CD4-positive, alpha-beta T cell treated with Interleukin-12 subunit alpha and Interleukin-12 subunit beta, for 1 hour (primary cell): ENCODE results near the gene SCNN1B.

ENCODE experiments used
- DNase-seq: peaks from one replicate; pipeline ENCODE4 v3.0.0-alpha.2; 2020

The SCNN1B gene

DNA sequence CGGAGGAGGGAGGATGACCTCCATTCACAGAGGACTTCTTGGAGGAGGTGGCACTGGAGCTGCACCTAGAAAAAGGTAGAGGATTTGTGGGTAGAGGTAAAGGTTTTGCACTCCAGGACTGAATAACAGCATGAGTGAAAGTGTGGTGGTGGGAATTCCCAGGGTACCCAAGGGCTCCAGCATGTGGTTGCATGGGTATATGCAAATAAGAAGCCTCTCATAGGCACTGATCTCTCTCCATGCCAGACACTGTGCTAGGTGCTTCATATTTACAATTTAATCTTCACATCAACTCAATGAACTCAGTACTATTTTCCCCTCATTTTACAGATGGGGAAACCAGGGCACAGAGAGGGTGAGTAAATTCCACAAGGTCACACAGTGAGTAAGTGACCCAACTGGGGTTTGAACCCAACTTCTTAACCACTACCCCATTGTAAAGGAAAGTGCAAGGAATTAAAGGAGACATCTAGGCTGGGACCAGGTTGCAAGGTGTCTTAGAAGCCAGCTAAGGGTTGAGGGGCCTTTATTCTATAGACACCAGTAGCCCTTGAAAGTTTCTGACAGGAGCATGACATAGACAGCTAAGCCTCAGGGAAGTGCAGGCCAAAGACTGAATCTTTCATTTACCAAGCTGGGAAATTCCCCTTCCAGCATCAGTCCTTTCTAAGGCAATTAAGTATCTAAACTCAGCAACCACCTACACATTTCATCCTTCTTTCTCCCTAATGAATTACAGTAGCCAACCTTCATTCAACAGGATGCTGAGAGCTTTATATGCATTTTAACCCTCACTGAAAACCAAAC, 21.3 kb downstream of the SCNN1B start:
- no peak for DNase-seq

DNA sequence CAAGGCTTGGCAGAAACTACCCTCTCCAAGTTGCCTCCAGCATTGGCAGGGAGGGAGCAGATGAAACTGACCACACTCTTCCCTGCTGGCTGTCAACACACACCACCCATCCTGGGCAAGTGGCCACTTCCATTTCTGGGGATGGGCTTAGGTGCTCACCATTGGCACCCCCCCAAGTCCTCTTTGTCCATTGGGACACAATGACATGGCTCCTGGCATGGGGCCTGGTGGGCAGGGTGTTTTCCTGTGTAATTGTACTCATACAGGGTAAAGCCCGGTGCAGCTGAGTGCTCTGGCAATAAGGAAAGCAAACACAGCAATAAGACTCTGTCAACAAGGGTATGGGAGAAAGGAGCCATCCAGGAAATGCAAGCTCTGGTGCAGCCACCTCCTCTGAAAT, 22.6 kb downstream of the SCNN1B start:
- no peak for DNase-seq

DNA sequence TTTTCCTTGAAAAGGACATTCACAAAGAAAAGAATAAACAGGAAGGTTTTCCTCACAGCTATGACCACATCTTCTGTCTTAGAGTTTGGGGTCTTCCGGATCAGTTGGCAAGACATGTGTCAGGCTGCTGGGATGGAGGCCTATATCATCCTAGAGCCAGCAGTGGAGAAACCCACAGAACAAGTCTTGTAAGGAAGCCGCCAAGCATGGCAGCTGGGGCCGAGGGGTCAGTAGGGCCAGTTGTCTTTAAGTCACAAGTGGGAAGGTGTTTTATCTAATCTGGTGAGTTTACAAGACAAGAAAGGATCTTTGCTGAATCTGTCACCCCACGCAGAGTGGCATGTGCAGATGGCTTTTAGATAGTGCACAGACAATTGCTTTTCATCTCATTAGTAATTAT, 25.7 kb downstream of the SCNN1B start:
- DNase-seq: no peak

DNA sequence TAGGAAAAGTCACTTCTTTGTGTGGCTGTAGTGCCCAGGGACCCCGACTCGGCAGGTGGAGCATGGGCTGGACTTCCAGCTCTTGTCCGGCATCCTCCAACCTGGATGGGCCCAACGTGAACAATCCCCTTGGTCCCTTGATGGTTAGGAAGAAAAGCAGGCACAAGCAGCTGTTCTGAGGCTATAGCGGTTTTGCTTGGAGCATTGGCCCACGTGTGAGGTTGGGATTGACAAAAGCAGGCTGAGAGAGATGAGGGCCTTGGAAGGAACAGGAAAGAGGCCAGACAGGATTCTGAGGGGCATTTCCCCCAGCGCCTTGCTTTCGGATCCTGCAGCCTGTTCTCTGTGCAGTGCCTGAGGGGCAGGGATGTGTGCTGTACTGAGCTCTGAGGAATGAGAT, 28.1 kb downstream of the SCNN1B start:
- no peak for DNase-seq

DNA sequence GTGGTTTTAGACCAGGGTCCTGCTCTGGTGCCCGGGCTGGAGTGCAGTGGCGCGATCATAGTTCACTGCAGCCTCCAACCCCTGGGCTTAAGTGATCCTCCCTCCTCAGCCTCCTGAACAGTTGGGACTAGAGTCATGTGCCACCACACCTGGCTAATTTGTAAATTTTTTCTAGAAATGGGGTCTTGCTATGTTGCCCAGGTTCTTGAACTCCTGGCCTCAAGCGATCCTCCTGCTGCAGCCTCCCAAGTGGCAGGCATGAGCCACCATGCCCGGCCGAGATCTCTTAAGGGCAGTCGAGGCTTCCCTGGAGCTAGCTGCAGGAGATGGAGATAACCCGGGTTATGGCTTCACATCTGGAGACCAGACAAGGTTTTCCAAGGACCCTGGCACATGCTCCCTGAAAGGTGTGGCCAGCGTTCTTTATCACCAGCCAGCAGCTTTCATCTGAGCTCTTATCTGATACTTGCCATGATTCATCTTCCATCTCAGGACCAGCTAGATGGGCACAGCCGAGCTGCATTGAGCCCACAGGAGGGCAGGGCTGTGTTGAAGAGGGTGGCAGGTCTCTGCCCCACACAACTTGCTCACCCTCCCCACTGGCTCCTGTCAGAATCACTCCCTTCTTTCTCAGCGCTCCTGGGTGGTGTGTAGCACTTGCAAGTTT, 28.6 kb downstream of the SCNN1B start:
- no peak for DNase-seq

DNA sequence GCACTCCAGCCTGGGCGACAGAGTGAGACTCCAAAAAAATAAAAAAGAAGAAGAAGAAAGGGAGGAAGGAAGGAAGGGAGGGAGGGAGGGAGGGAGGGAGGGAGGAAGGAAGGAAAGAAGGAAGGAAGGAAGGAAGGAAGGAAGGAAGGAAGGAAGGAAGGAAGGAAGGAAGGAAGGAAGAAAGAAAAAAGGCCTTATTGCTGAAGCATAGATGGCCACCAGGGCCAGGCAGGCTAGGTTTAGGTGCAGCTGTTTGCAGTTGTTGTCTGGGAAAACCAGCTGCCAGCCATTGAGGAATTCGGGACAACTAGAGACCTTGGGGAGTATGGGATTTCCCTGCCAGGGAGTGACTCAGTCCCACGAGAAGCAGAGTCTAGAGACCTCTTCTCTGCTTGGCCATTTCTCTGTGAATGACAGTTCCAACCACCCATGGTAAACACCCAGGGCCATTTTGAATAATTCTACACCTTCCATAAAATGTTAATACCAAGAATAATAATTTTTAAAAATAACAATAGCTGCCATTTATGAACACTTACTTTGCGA, 31.0 kb downstream of the SCNN1B start:
- DNase-seq: no peak

DNA sequence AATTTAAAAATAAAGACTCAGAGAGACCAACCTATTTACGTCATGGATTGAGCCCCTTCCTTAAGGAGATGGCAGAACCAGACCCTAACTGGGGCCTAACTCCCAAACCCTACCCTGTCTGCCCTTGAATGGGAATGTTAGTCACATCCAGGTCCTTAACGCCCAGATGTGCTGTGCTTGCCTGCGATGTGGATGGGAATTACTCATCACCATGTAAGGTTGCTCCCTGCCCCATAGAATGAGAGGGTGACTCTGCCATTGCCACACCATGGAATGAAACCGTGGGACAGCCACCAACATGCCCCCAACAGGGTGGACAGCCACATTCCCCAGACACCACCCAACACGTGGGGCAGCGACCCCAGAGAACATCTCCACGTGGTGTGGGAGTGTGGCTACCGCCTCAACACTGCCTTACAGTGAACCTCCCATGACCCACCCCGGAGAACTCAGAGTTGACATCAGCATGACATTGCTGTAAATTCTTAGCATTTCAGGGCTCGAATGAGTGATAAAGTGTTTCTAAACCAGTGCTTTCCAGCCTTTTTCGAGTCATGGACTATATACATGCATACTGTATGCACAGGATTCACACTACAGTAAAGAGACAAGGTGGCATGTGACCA, 31.8 kb downstream of the SCNN1B start:
- DNase-seq: no peak

DNA sequence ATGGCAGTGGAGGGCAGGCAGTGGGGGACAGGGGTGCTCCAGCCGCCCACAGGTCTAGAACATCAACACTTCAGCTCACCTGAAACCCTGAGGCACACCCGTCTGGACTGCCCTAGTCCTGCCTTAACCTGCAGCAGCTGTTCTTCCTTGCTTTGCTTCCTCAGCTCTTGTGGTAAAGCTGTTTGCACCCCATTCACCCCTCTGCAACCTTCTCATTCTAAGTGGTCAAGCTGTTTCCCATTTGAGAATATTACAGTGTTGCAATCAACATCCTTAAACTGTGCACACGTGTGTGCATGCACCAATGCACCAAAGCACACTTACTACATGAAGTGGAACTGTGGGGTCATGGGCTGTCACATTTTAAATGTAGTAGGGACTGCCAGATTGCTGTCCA, 32.4 kb downstream of the SCNN1B start:
- no peak for DNase-seq

DNA sequence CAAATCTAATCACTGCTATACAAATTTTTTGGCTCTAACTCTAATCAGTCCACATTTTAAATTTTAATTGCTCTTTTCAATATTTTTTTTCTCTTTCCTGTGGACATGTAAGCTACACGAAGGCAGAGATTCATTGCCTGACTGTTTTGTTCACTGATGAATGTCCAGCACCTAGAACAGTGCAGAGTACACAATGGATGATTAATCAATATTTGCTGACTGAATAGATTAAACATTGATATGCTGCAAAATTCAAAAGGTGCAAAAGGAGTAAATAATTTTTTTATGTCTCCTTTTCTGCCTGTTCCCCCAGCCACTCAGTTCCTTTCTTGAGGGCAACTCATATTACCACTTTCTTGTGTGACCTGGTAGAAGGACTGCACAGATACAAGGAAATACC, 32.8 kb downstream of the SCNN1B start:
- DNase-seq: no peak

DNA sequence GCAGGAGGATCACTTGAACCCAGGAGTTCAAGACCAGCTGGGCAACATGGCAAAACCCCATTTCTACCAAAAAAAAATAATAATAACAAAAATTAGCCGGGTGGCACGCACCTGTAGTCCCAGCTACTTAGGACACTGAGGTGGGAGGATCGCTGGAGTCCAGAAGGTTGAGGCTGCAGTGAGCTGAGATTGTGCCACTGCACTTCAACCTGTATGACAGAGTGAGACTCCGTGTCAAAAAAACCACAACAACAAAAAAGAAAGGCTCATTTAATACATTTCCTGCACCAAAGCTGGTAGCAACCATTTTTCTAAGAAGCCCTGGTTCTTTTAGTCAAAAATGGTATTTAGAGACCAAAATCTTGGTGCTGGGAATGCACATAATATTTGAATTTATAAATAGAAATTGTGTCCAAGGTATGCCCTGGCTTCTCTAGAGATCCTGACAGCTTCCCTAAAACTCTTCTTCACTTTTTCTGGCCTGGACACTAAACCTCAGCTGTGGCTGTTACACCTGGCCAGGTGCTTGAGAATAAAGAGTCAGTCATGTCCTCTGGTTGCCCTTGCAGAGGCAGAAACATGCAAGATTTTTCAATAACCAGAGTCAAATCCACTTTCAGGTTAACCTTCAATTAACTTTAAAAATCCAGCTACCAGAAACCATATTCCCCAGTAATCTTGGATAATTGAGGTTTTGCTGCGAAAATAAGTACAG, 35.9 kb downstream of the SCNN1B start:
- no peak for DNase-seq

DNA sequence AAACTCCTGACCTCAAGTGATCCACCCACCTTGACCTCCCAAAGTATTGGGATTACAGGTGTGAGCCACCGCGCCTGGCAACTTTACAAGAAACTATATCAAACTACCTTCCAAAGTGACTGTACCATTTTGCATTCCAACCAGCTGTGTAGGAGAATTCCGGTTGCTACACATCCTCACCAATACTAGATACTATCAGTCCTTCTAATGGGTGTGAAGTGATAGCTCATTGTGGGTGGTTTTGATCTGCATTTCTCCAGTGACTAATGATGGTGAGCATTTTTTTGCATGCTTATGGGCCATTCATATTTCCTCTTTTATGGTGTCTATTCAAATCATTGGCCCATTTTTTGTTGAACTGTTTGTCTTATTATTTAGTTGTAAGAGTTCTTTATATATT, 37.7 kb downstream of the SCNN1B start:
- no peak for DNase-seq

DNA sequence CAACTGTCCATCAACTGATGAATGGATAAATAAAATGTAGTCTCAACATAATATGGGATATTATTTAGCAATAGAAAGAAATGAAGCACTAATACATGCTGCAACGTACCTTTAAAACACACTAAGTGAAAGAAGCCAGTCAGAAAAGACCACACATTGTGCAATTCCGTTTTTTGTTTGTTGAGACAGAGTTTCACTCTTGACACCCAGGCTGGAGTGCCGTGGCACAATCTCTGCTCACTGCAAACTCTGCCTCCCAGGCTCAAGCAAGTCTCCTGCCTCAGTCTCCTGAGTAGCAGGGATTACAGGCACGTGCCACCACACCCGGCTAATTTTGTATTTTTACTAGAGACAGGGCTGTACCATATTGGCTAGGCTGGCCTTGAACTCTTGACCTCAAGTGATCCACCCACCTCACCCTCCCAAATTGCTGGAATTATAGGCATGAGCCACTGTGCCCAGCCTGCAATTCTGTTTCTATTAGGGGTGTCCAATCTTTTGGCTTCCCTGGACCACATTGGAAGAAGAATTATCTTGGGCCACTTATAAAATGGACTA, 40.1 kb downstream of the SCNN1B start:
- DNase-seq: no peak

DNA sequence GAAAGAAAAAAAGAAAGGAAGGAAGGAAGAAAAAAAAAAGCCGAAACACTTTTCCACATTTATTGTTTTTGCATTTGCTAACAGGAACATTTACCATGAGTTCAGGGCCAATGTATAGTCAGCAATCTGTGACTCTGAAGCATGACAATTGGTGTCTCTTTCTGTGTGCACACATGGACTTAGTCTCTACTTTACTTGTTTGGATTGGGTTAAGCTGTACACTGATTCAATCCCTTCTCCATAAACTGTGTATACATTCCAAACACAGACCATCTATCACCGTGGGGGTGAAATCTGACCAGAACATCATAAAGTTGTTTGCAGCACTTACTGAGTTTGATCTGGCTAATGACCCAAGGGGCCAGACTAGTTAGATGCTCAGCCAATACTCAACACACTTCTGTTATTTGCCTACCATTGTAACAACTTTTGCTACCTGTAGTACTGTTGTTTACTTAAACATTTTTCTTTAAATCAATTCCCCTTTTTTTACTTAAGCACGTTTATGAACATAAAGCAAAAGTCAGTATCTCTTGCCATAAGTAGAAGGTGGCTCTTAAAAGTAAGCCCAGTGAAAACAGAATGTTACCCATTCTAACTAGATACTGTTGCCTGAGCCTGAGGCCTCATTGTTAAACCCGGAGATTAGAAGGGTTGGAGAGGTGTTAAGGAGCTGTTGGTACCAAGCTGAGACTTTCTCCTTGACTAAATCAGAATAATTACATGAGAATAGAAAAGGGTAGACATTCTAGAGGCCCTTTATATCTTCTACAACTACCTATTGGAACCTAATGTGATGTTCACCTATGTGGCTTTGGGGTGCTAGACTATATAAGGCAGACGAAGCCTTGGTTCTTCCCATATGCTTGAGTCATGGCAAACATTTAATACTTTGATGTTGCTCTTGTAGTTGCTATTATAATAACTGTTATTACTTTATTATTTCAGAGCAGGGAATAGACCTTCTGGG, 41.8 kb downstream of the SCNN1B start:
- DNase-seq: no peak

DNA sequence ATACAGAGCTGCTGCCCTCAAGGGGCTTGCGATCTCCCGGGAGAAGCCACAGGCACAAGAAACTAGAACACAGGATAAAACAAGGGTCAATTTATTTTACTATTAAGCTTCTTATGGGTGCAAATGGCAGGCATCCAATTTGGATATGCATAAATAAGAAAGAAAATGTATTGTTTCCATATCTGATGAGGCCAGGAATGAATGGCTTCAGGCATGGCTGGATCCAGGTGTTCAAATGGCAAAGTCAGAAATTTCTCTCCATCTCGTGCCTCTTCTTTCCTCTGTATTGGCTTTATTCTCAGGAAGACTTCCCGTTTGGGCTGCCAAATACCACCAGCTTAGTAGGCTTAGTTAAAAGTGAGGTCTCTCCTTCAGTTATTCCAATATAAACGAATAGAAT, 43.1 kb downstream of the SCNN1B start:
- DNase-seq: no peak

DNA sequence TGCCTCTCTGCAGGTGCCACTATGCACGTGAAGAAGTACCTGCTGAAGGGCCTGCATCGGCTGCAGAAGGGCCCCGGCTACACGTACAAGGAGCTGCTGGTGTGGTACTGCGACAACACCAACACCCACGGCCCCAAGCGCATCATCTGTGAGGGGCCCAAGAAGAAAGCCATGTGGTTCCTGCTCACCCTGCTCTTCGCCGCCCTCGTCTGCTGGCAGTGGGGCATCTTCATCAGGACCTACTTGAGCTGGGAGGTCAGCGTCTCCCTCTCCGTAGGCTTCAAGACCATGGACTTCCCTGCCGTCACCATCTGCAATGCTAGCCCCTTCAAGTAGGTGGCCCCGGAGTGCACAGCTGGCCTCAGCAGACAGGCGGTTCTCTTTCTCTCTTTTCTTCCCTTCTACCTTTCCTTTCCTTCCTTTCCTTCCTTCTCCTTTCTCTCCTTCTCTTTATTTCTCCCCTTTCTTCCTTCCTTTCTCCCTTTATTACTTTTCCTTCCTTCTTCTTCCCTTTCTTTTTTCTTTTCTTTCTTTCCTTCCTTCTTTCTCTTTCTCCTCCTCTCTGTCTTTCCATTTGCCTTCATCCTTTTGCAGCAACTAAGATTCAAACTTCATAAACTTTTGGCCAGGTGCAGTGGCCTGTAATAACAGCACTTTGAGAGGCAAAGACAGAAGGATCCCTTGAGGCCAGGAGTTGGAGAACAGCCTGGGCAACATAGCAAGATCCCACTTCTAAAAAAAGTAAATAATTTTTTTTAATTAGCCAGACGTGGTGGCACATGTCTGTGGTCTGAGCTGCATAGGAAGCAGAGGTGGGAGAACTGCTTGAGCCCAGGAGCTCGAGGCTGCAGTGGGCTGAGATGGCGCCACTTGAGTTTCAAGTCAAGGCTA, 46.7 kb downstream of the SCNN1B start:
- no peak for DNase-seq

DNA sequence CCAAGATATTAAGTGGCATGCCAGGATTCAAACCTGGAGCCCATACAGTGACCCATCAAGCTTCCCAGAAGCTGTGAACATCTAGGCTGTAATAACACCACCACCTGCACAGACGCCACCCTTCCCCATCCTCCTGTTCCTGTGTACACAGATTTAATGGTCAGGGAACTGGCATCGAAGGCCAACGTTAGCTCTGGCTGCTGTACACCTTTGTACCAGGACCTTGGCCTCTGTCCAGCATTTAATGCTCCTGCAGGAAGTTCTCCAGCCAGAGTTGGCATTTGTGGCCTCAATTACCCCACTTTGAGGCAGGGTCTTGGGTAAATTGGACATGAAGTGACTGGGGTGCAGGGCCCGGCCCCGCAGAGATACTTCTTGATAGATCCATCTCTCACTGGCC, 49.3 kb downstream of the SCNN1B start:
- no peak for DNase-seq

DNA sequence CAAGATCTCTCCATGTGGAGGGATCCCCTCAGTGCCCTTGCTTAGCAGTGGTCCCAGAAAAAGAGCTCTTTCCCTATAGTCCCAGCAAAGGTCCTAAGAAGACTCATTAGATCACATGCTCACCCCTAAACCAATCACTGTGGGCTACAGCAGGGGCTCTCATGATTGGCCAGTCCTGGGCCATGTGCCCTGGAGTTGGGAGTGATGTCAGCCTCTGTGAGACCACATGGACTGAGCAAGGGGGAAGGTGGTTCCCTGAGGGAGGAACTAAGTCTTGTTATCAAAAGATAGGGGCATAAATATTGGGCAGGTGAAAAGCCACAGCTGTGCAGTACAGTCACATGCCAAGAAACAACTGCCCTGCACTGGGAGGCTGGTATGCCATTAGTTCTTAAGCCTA, 51.3 kb downstream of the SCNN1B start:
- DNase-seq: no peak

DNA sequence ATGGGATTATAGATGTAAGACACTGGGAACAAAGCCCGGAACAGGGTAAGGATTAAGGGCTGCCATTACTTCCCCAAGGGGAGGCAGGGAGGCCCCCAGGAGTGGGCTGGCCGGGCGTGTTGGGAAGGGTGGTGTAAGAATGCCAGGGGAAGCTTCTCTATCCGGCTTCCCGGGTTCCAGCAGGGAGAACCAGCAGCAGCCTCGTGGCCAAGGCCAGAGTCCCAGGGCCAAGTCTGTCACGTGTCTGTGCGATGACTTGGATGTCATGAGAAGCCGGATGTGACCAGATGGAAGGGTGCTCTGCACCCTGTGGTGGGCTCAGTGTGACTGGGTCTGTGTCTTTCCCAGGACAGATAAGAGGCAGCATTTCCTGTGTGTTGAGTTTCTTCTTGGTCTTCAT, 52.1 kb downstream of the SCNN1B start:
- DNase-seq: no peak

DNA sequence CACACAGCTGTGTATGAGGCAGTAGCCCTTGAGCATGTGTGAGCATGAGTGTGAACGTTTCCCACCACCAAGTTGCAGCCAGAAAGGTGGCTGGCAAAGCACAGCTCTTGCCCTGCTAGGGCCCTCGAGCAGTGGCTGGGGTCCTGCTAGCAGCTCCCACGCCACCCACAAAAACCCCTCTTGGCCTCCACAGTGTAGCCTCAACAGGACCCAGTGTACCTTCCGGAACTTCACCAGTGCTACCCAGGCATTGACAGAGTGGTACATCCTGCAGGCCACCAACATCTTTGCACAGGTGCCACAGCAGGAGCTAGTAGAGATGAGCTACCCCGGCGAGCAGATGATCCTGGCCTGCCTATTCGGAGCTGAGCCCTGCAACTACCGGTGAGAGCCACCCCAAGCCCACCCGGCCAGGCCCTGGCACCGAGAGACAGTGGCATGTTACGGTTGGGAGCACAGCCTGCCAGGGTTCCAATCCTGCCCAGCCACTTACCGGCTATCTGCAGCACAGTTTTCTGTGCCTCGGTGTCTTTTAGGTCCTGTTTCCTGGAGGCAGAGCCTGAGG, 53.1 kb downstream of the SCNN1B start:
- DNase-seq: no peak

DNA sequence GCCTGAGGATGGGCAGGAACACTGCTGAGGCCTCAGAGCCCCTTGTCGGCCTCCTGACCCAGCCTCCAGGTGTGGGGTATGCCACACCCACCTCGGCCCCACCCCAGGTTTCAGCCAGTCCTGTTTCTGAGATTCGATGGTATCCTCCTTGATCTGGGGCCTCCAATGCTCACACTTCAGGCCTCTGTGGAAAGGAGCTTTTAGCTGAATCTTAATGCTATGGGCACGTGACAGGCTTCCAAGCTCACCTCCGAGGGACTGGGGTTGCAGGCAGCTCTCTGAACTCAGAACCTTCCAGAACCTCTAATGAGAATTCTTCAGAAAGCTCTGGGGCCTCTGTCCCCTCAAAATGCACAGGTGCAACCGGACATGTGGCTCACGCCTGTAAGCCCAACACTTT, 54.8 kb downstream of the SCNN1B start:
- no peak for DNase-seq
